Head of caudate nucleus (tissue), 42 donors: ENCODE data around the gene CDC42.

Source experiments
- DNase-seq, 42 donors: peaks; one replicate each; pipeline versions ENCODE4 v3.0.0 to v3.0.0-alpha.2; 2020 to 2021; ENCODE audit warnings: mixed read lengths in 7 of 42
- intact Hi-C: fragments of 100-400 bp; cut with DNase I; formaldehyde crosslinking; loops from one replicate; pipeline ENCODE4 v1.15.0; 2022

Gene CDC42

GRCh38 chr1:22137004-22137720, 84.7 kb downstream of the CDC42 start:
- intact Hi-C loops = no loop called here

GRCh38 chr1:22139066-22139594, 86.6 kb downstream of the CDC42 start:
- DNase-seq = no peak
- intact Hi-C loops = no loop called here

More at GRCh38 chr1:22137004-22137720, 84.7 kb downstream of the CDC42 start:
- no peak for DNase-seq

GRCh38 chr1:22139817-22140216, 87.3 kb downstream of the CDC42 start:
- intact Hi-C loops = no loop called here

More at GRCh38 chr1:22139817-22140216, 87.3 kb downstream of the CDC42 start:
- no peak for DNase-seq
